H9 (cell line): ENCODE data around the gene EPOP. TPM values are rescaled to one million over a fixed set of nuclear protein-coding genes. Genes with fewer than 3 reads are reported as not detected.

ENCODE experiments used
- DNase-seq: peaks from one replicate; pipeline ENCODE4 v3.0.0-alpha.2; 2017
- H2AFZ ChIP-seq: one replicate; pipeline ENCODE4 v1.6.1; 2013; ENCODE audit warnings: mild to moderate bottlenecking, low read length, control low read depth, moderate library complexity
- H2AK5ac ChIP-seq: 2 replicates; pipeline ENCODE4 v1.6.1; 2013; ENCODE audit warnings: low read length, control low read depth, mixed read lengths; ENCODE audit not compliant: insufficient read length
- H2BK120ac ChIP-seq: one replicate; pipeline ENCODE4 v1.6.1; 2013; ENCODE audit warnings: low read depth, mild to moderate bottlenecking, low read length, control low read depth, inconsistent platforms; ENCODE audit not compliant: poor library complexity, severe bottlenecking
- H2BK12ac ChIP-seq: 2 replicates; pipeline ENCODE4 v1.6.1; 2013; ENCODE audit warnings: low read length, control low read depth, mixed read lengths, low read depth; ENCODE audit not compliant: insufficient read length
- H2BK15ac ChIP-seq: 2 replicates; pipeline ENCODE4 v1.6.1; 2013; ENCODE audit warnings: low read depth, low read length, control low read depth
- H2BK20ac ChIP-seq: one replicate; pipeline ENCODE4 v1.6.1; 2013; ENCODE audit warnings: low read depth, mild to moderate bottlenecking, low read length, control low read depth, inconsistent platforms; ENCODE audit not compliant: poor library complexity, severe bottlenecking
- H2BK5ac ChIP-seq: 2 replicates; pipeline ENCODE4 v1.6.1; 2013; ENCODE audit warnings: low read length, control low read depth, mixed read lengths; ENCODE audit not compliant: insufficient read length
- H3K14ac ChIP-seq: 2 replicates; pipeline ENCODE4 v1.6.1; 2013; ENCODE audit warnings: low read length, control low read depth; ENCODE audit not compliant: insufficient read depth
- H3K18ac ChIP-seq: 2 replicates; pipeline ENCODE4 v1.6.1; 2013; ENCODE audit warnings: low read depth, mild to moderate bottlenecking, mixed read lengths, low read length, control low read depth; ENCODE audit not compliant: insufficient read length
- H3K23ac ChIP-seq: 2 replicates; pipeline ENCODE4 v1.6.1; 2013; ENCODE audit warnings: low read length, control low read depth, mixed read lengths, low read depth; ENCODE audit not compliant: insufficient read length
- H3K23me2 ChIP-seq: 2 replicates; pipeline ENCODE4 v1.6.1; 2013; ENCODE audit warnings: low read depth, mild to moderate bottlenecking, mixed read lengths, low read length, control low read depth; ENCODE audit not compliant: insufficient read length, poor library complexity, severe bottlenecking
- H3K27ac ChIP-seq: 2 replicates; pipeline ENCODE4 v1.5.1; 2013; ENCODE audit warnings: low read length, control low read depth, mixed read lengths, low read depth; ENCODE audit not compliant: insufficient read length
- H3K27me3 ChIP-seq: 2 replicates; pipeline ENCODE4 v1.6.1; 2013; ENCODE audit warnings: low read length, control low read depth, inconsistent platforms; ENCODE audit not compliant: insufficient read depth
- H3K4ac ChIP-seq: 2 replicates; pipeline ENCODE4 v1.6.1; 2013; ENCODE audit warnings: low read depth, mild to moderate bottlenecking, control low read depth, inconsistent platforms, low read length, moderate library complexity
- H3K4me1 ChIP-seq: 2 replicates; pipeline ENCODE4 v1.6.1; 2013; ENCODE audit warnings: low read length, control low read depth, inconsistent platforms; ENCODE audit not compliant: insufficient read depth
- H3K4me2 ChIP-seq: 2 replicates; pipeline ENCODE4 v1.6.1; 2013; ENCODE audit warnings: low read length, control low read depth, mixed read lengths; ENCODE audit not compliant: insufficient read length, insufficient read depth
- H3K56ac ChIP-seq: 2 replicates; pipeline ENCODE4 v1.6.1; 2013; ENCODE audit warnings: low read depth, mild to moderate bottlenecking, mixed read lengths, low read length, control low read depth; ENCODE audit not compliant: insufficient read length
- H3K79me1 ChIP-seq: 2 replicates; pipeline ENCODE4 v1.6.1; 2013; ENCODE audit warnings: low read depth, mild to moderate bottlenecking, moderate library complexity, low read length, control low read depth, inconsistent platforms; ENCODE audit not compliant: insufficient read depth, poor library complexity, severe bottlenecking
- H3K79me2 ChIP-seq: 2 replicates; pipeline ENCODE4 v1.6.1; 2013; ENCODE audit warnings: low read length, control low read depth, inconsistent platforms; ENCODE audit not compliant: insufficient read depth
- H3K9ac ChIP-seq: 2 replicates; pipeline ENCODE4 v1.6.1; 2013; ENCODE audit warnings: low read length, control low read depth, mixed read lengths; ENCODE audit not compliant: insufficient read length; ENCODE audit errors: extremely low read depth
- H3K9me3 ChIP-seq: one replicate; pipeline ENCODE4 v1.6.1; 2013; ENCODE audit warnings: low read depth, low read length, inconsistent platforms; ENCODE audit not compliant: control insufficient read depth
- H3T11ph ChIP-seq: one replicate; pipeline ENCODE4 v1.6.1; 2013; ENCODE audit warnings: mild to moderate bottlenecking, low read length, control low read depth, inconsistent platforms
- H4K20me1 ChIP-seq: one replicate; pipeline ENCODE4 v1.6.1; 2013; ENCODE audit not compliant: control insufficient read depth, insufficient read length, insufficient read depth
- H4K5ac ChIP-seq: 2 replicates; pipeline ENCODE4 v1.6.1; 2013; ENCODE audit warnings: low read depth, mild to moderate bottlenecking, mixed read lengths, low read length, control low read depth; ENCODE audit not compliant: insufficient read length
- H4K8ac ChIP-seq: replicated peaks from 2 replicates; pipeline ENCODE4 v1.6.1; 2013; ENCODE audit warnings: low read length, control low read depth, mixed read lengths, low read depth; ENCODE audit not compliant: insufficient read length
- H4K91ac ChIP-seq: 2 replicates; pipeline ENCODE4 v1.6.1; 2013; ENCODE audit warnings: low read depth, mild to moderate bottlenecking, moderate library complexity, mixed read lengths, low read length, control low read depth; ENCODE audit not compliant: insufficient read length
- H3K27ac Mint-ChIP-seq, 3 experiments: 2 replicates in 2 of 3; 3 replicates in 1 of 3; pipeline ENCODE4 v1.8.0; 2020 to 2021; ENCODE audit warnings: mixed read lengths in 3 of 3, mild to moderate bottlenecking in 1 of 3, moderate library complexity in 1 of 3
- H3K27me3 Mint-ChIP-seq: 2 replicates; pipeline ENCODE4 v1.8.0; 2021; ENCODE audit warnings: low read depth, mild to moderate bottlenecking, moderate library complexity, mixed read lengths
- H3K36me3 Mint-ChIP-seq, 3 experiments: 2 replicates in 2 of 3; 3 replicates in 1 of 3; pipeline ENCODE4 v1.8.0; 2020 to 2021; ENCODE audit warnings: low read depth in 3 of 3, mixed read lengths in 3 of 3; ENCODE audit not compliant: insufficient read depth in 1 of 3
- H3K4me1 Mint-ChIP-seq, 2 experiments: 2 replicates each; pipeline ENCODE4 v1.8.0; 2020; ENCODE audit warnings: mixed read lengths in 2 of 2
- H3K4me3 Mint-ChIP-seq, 2 experiments: 2 replicates in 1 of 2; 3 replicates in 1 of 2; pipeline ENCODE4 v1.8.0; 2020 to 2021; ENCODE audit warnings: mild to moderate bottlenecking in 2 of 2, mixed read lengths in 2 of 2, moderate library complexity in 1 of 2
- H3K9me3 Mint-ChIP-seq, 2 experiments: 2 replicates in 1 of 2; 3 replicates in 1 of 2; pipeline ENCODE4 v1.8.0; 2020; ENCODE audit warnings: mild to moderate bottlenecking in 2 of 2, mixed read lengths in 2 of 2, moderate library complexity in 1 of 2
- WGBS: extraction: QIAGEN DNeasy Blood & Tissue Kit; methylation state at CpG from one replicate; pipeline ENCODE4 v1.1.7; 2013; ENCODE audit warnings: missing lambda C conversion rate, low lambda C conversion rate, mixed read lengths; ENCODE audit not compliant: insufficient read length; ENCODE audit errors: extremely low coverage; 5-methylcytosine and 5-hydroxymethylcytosine counted together
- total RNA-seq: library from RNA; stranded (reverse); gene quantifications from 2 replicates; pipeline ENCODE4 v1.2.1, GENCODE V29; 2021
- TF ChIP-seq, protein P1 (sequence below): fragments of 200-600 bp; sonication (generic); conservative IDR thresholded peaks from 3 replicates; pipeline ENCODE4 v1.8.0; 2021; ENCODE audit warnings: antibody characterized with exemption, mild to moderate bottlenecking

EPOP gene
- total RNA-seq, 1 experiment from 2014 or later = 5.9 TPM

DNA sequence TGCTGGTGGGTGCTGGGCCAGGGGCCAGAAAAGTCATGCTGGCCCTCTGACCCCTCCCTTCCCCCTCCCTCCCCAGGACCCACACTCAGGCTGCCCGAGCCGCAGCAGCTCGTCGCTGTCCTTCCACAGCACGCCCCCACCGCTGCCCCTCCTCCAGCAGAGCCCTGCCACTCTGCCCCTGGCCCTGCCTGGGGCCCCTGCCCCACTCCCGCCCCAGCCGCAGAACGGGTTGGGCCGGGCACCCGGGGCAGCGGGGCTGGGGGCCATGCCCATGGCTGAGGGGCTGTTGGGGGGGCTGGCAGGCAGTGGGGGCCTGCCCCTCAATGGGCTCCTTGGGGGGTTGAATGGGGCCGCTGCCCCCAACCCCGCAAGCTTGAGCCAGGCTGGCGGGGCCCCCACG lies 47.0 kb upstream of the EPOP start:
- Histone ChIP-seq H2BK12ac (no peak overlapping the region), H4K20me1 (peaks cover 3% of the 10 kb centered on the region), H3K56ac (no peak overlapping the region), H2BK5ac (no peak overlapping the region), H3K4me2 (no peak overlapping the region), H3K23me2 (peaks cover 3% of the 10 kb centered on the region), H2BK20ac (no peak overlapping the region), H3K14ac (no peak overlapping the region), H3K79me2 (no peaks in the 10 kb centered on the region), H2BK120ac (no peak overlapping the region), H3K9ac (no peak overlapping the region), H3K27me3 (peaks cover 5% of the 10 kb centered on the region; the same call in 1 of the 2 replicates), H2AFZ (no peak overlapping the region), H3K4me1 (no peaks in the 10 kb centered on the region), H2BK15ac (no peak overlapping the region), H3K23ac (no peak overlapping the region), H4K8ac (no peak overlapping the region), H3K18ac (no peak overlapping the region), H3K27ac (no peak overlapping the region), H3K4ac (no peak overlapping the region), H4K91ac (no peak overlapping the region), H3K79me1 (no peaks in the 10 kb centered on the region), H4K5ac (no peak overlapping the region), H2AK5ac (no peak overlapping the region), H3T11ph (no peak overlapping the region), H3K9me3 (no peaks in the 10 kb centered on the region)
- DNase-seq = no peak
- WGBS = no CpG with 5 or more reads among the region's 16 CpGs
- H3K9me3 Mint-ChIP-seq = no peaks in the 10 kb centered on the region
- no peak overlapping the region for H3K4me3 Mint-ChIP-seq
- TF ChIP-seq, protein P1, sequence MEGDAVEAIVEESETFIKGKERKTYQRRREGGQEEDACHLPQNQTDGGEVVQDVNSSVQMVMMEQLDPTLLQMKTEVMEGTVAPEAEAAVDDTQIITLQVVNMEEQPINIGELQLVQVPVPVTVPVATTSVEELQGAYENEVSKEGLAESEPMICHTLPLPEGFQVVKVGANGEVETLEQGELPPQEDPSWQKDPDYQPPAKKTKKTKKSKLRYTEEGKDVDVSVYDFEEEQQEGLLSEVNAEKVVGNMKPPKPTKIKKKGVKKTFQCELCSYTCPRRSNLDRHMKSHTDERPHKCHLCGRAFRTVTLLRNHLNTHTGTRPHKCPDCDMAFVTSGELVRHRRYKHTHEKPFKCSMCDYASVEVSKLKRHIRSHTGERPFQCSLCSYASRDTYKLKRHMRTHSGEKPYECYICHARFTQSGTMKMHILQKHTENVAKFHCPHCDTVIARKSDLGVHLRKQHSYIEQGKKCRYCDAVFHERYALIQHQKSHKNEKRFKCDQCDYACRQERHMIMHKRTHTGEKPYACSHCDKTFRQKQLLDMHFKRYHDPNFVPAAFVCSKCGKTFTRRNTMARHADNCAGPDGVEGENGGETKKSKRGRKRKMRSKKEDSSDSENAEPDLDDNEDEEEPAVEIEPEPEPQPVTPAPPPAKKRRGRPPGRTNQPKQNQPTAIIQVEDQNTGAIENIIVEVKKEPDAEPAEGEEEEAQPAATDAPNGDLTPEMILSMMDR = no peak
- H3K36me3 Mint-ChIP-seq = peaks cover 5 to 13% (median 10%) of the 10 kb centered on the region in 3 experiments; a peak in 5 of 7 replicates
- peaks cover 44% of the 10 kb centered on the region for H3K27me3 Mint-ChIP-seq
- H3K4me1 Mint-ChIP-seq = peaks cover 15 to 39% of the 10 kb centered on the region in 2 experiments
- H3K27ac Mint-ChIP-seq = no peak overlapping the region; a peak in 1 of 7 replicates
